GM23338 (cell line): ENCODE measurements around the gene SAMHD1.

Experiments used
- CREB1 ChIP-seq: fragments of 250-450 bp; sonication (Bioruptor Pico); IDR thresholded peaks from 2 replicates; pipeline ENCODE4 v1.5.0; 2020; ENCODE audit warnings: low read depth, mild to moderate bottlenecking, moderate library complexity
- EZH2 ChIP-seq: fragments of 200-600 bp; sonication (generic); IDR thresholded peaks from one replicate; pipeline ENCODE4 v1.8.0; 2017; ENCODE audit warnings: antibody characterized with exemption, mild to moderate bottlenecking, low read depth; ENCODE audit not compliant: unreplicated experiment
- EZH2phosphoT487 ChIP-seq: fragments of 200-600 bp; sonication (generic); IDR thresholded peaks from one replicate; pipeline ENCODE4 v1.8.1; 2018; ENCODE audit warnings: antibody characterized with exemption; ENCODE audit not compliant: unreplicated experiment
- JUNB ChIP-seq: IDR thresholded peaks from one replicate; pipeline ENCODE4 v1.6.1; 2016; ENCODE audit warnings: antibody characterized with exemption; ENCODE audit not compliant: unreplicated experiment
- POLR2AphosphoS5 ChIP-seq: IDR thresholded peaks from 2 replicates; pipeline ENCODE4 v1.6.1; 2016; ENCODE audit warnings: antibody characterized with exemption, low read depth
- STAT1 ChIP-seq: IDR thresholded peaks from one replicate; pipeline ENCODE4 v1.6.1; 2016; ENCODE audit warnings: antibody characterized with exemption; ENCODE audit not compliant: unreplicated experiment
- ZNF114 ChIP-seq: fragments of 250-450 bp; sonication (Bioruptor Pico); IDR thresholded peaks from 2 replicates; pipeline ENCODE4 v1.5.0; 2020; ENCODE audit warnings: mild to moderate bottlenecking, moderate library complexity
- TF ChIP-seq, protein P1 (sequence below), 2 experiments: fragments of 200-600 bp in 1 of 2; sonication (generic) in 1 of 2; conservative IDR thresholded peaks; 2 replicates each; pipeline versions ENCODE4 v1.5.1 to v1.6.1; 2016 to 2017; ENCODE audit warnings: antibody characterized with exemption in 2 of 2, low read depth in 2 of 2, mild to moderate bottlenecking in 2 of 2, moderate library complexity in 1 of 2
- TF ChIP-seq, protein P2 (sequence below): IDR thresholded peaks from 2 replicates; pipeline ENCODE4 v1.6.1; 2016; ENCODE audit warnings: antibody characterized with exemption
- TF ChIP-seq, protein P3 (sequence below): IDR thresholded peaks from one replicate; pipeline ENCODE4 v1.6.1; 2018; ENCODE audit warnings: antibody characterized with exemption; ENCODE audit not compliant: unreplicated experiment

DNA sequence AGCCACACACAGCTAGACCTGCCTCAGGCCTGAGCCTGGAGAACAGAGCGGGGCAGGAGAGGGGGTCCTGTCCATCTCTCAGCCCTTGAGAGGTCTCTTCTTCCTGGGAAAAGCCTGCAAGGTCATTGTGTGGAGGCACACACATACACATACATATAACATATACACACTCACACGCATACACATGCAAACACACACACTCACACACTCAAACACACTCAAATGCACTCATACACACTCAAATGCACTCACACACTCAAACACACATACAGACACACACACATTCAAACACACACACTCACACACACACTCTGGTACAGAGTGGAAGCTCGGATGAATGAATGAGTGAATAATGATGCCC is 75.1 kb downstream of the SAMHD1 start:
- TF ChIP-seq, protein P1, sequence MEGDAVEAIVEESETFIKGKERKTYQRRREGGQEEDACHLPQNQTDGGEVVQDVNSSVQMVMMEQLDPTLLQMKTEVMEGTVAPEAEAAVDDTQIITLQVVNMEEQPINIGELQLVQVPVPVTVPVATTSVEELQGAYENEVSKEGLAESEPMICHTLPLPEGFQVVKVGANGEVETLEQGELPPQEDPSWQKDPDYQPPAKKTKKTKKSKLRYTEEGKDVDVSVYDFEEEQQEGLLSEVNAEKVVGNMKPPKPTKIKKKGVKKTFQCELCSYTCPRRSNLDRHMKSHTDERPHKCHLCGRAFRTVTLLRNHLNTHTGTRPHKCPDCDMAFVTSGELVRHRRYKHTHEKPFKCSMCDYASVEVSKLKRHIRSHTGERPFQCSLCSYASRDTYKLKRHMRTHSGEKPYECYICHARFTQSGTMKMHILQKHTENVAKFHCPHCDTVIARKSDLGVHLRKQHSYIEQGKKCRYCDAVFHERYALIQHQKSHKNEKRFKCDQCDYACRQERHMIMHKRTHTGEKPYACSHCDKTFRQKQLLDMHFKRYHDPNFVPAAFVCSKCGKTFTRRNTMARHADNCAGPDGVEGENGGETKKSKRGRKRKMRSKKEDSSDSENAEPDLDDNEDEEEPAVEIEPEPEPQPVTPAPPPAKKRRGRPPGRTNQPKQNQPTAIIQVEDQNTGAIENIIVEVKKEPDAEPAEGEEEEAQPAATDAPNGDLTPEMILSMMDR (conservative IDR thresholded peaks at IDR 0.05; ENCODE audit: low read depth in 2 of 2): no peak
- no peak for TF ChIP-seq STAT1
- TF ChIP-seq POLR2AphosphoS5: no peak
- TF ChIP-seq EZH2: no peak
- TF ChIP-seq, protein P2, sequence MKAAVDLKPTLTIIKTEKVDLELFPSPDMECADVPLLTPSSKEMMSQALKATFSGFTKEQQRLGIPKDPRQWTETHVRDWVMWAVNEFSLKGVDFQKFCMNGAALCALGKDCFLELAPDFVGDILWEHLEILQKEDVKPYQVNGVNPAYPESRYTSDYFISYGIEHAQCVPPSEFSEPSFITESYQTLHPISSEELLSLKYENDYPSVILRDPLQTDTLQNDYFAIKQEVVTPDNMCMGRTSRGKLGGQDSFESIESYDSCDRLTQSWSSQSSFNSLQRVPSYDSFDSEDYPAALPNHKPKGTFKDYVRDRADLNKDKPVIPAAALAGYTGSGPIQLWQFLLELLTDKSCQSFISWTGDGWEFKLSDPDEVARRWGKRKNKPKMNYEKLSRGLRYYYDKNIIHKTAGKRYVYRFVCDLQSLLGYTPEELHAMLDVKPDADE: no peak
- TF ChIP-seq, protein P3, sequence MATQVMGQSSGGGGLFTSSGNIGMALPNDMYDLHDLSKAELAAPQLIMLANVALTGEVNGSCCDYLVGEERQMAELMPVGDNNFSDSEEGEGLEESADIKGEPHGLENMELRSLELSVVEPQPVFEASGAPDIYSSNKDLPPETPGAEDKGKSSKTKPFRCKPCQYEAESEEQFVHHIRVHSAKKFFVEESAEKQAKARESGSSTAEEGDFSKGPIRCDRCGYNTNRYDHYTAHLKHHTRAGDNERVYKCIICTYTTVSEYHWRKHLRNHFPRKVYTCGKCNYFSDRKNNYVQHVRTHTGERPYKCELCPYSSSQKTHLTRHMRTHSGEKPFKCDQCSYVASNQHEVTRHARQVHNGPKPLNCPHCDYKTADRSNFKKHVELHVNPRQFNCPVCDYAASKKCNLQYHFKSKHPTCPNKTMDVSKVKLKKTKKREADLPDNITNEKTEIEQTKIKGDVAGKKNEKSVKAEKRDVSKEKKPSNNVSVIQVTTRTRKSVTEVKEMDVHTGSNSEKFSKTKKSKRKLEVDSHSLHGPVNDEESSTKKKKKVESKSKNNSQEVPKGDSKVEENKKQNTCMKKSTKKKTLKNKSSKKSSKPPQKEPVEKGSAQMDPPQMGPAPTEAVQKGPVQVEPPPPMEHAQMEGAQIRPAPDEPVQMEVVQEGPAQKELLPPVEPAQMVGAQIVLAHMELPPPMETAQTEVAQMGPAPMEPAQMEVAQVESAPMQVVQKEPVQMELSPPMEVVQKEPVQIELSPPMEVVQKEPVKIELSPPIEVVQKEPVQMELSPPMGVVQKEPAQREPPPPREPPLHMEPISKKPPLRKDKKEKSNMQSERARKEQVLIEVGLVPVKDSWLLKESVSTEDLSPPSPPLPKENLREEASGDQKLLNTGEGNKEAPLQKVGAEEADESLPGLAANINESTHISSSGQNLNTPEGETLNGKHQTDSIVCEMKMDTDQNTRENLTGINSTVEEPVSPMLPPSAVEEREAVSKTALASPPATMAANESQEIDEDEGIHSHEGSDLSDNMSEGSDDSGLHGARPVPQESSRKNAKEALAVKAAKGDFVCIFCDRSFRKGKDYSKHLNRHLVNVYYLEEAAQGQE: no peak
- TF ChIP-seq EZH2phosphoT487: no peak
- no peak for TF ChIP-seq ZNF114 (CRISPR knock-in tag)
- no peak for TF ChIP-seq JUNB
- no peak for TF ChIP-seq CREB1 (CRISPR knock-in tag)
